Esophagus mucosa (tissue), 1 donor: ENCODE results near the gene POTEJ. TPM values are rescaled to one million over a fixed set of nuclear protein-coding genes. Genes with fewer than 3 reads are reported as not detected.
"Not testable (repeated sequence)": the region's sequence is repeated elsewhere in the genome, so short reads cannot be mapped to it uniquely, and the experiment has no call there.

Source experiments
- ATAC-seq: fragments of 200-7000 bp; cut with Tn5 transposase; one replicate; pipeline ENCODE4 v1.9.1; 2020
- total RNA-seq: library from RNA; stranded (reverse); gene quantifications from one replicate; pipeline ENCODE4 v1.2.4, GENCODE V29; 2023
- donor health status: DM: yes; HTN: yes; CAD: no.

Gene POTEJ
- total RNA-seq, result not detected

DNA sequence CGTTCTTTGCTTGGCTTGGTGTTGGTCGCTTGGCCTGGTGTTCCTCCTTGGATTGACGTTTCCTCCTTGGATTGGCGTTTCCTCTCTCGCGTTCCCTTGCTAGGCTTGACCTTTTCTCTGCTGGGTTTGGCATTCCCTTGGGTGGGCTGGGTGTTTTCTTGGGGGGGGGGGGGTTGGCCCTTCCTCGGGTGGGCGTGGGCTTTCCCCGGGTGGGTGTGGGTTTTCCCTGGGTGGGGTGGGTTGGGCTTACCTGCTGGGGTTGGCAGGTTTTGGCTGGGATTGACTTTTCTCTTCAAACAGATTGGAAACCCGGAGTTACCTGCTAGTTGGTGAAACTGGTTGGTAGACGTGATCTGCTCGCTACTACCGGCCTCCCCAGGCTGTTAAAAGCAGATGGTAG, at the start of gene POTEJ:
TSS of gene POTEJ (plus strand) at position 301 of the 400 bp plus-strand sequence. CDS start at position 394, 93 bp downstream.
- ATAC-seq, result not testable (repeated sequence)

DNA sequence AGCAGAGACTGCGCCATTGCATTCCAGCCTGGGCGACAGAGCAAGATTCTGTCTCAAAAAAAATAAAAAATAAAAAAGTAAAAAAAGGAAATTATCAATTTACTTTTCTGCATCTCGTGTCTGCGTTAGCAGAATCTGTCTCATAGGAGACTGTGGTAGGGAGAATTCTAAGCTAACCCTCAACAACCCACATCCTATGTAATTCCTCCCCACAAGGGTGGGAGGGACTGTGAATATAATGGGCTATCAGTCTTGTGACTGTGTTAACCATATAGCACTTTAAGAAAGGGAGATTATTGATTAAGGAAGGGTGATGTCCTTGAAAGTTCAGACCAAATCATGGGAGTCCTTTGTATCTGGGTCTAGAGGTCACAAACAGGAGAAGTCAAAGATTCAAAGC, 45.1 kb upstream of the POTEJ start:
- not testable (repeated sequence) for ATAC-seq

DNA sequence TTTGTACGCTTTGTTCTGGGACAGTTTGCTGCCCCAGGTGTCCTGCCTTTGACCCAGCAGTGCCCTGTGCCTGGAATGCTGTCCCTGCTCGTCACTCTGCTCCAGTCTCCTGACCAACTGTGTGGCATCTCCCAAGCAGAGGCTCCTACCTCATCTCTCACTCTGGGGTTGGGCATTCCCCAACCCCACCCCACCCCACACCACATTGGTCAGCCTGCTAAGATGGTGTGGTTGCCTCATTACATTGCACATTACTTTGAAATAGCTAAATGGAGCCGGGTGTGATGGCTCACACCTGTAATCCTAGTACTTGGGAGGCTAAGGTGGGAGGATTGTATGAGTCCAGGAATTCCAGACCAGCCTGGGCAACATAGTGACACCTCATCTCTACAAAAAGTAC, 39.3 kb upstream of the POTEJ start:
- not testable (repeated sequence) for ATAC-seq

DNA sequence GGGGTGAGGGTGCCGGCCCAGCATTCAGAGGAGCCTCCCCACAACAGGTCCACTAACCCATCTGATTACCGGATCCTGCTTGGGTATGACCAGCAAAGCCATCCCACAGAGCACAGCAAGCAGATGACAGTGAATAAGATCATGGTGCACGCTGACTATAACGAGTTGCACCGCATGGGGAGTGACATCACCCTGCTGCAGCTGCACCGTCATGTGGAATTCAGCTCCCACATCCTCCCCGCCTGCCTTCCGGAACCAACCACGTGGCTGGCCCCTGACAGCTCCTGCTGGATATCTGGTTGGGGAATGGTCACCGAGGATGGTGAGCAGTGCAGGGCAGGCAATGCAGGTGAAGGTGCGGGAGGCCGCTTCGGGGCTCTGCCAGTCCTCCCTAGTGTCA, 37.0 kb upstream of the POTEJ start:
- ATAC-seq, result not testable (repeated sequence)

DNA sequence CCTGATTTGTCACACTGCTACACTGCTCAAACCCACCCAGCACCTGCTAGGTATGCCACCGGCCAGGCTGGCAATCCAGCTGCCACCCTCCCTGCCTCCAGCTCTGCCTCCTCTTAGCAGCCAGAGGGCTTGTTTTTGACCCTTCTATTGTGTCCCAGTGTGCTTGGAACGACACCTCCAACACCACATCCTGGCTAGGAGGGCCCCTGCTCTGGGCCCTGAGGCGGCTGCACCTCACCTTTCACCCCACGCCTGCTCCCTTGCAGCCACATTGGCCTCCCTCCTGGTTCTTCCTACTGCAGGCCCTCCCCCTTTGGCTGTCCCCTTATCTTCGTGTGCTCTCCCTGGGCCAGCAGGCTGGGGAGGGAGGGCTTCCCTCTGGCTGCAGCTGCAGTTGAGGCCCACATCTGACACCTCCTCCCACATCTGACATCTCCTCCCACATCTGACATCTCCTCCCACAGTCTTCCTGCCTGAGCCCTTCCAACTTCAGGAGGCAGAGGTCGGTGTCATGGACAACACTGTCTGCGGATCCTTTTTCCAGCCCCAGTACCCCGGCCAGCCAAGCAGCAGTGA, 34.9 kb upstream of the POTEJ start:
- not testable (repeated sequence) for ATAC-seq

DNA sequence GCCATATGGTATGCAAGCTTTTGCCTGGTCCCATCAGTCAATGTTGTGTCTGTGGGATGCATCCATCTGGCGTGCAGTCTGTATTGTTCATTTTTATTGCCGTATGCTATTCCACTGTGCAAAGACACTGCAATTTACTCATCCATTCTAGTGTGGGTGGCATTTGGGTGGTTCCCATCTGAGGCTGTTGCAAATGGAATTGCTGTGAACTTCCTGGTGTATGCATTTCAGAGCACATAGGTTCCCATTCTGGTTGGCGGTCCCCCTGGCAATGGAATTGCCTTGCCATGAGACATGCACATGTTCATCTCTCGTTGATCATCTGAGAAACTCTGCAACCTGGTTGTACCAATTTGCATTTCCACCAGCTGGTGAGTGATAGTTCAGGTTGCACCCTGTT, 33.7 kb upstream of the POTEJ start:
- ATAC-seq, result not testable (repeated sequence)

DNA sequence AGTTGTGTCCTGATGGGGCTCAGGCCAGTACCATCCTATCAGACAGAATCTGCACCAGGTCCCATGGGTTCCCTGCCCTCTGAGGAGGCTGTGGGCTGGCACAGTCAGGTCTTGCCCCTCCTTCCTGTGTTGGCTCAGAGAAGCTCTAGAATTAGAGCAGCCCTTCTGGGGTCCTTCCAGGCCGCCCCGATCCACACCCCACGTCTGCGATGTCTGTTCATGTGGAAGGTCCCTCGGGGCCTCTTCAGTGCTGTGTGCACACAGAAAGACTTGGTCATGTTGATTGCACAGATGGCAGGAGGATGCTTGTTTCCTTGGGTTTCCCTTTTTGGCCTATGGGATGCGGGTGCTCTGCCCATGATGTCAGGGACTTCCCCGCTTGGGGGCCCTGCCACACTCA, 32.1 kb upstream of the POTEJ start:
- ATAC-seq, result not testable (repeated sequence)

DNA sequence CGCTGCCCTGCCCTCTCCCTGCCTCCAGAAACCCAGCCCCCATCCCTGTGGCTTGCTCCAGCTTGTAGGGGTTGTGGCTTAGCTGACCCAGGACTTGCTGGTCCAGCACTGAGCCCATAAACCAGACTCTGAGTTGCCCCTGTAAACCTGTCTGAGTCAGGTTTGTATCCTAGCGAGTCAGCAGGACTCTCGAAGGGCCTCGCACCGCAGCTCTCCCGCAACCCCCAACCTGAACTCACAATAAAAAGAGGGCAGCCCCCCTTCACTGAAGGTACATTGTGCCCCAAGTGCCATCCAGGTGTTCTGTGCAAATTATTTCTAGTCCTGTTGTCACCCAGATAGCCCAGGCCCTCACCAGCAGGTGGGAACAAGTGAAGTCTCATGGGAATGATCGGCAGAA, 29.7 kb upstream of the POTEJ start:
- not testable (repeated sequence) for ATAC-seq

DNA sequence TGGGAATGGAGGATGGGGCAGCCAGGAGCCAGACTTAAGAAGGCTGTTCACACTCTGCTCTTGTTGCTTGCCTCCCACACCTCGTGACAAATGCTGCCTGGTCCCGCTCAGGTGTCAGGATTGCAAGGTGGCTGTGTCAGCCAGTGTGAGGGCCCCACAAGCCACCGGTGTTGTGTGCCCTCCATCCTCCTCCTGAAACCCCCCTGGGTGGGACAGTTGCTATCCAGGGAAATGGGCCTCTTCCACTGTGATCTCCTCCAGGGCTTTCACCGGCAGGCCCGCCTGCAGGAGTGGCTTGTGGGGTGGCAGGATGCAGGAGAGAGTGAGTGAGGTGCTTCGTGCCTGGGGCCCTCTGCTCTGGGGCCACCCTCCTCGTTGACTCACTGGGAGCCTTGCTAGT, 28.3 kb upstream of the POTEJ start:
- ATAC-seq, result not testable (repeated sequence)

DNA sequence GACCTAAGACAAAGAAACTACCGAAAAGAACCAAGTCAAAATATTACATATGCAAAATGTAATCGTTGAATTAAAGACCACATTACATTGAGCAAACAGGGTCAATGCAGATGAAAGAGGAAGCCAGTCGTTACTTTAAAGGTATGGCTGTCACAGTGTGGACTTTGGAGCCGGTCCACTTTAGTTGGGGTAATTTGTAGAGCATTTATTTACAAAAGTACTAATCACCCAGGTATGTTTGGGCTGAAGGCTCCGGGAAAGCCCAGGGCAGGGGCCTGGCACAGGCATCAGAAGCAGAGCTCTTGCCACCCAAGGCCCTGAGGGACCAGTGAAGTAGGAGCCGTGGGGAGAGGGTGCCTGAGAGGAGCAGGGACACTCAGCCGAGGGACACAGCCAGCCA, 27.7 kb upstream of the POTEJ start:
- not testable (repeated sequence) for ATAC-seq

DNA sequence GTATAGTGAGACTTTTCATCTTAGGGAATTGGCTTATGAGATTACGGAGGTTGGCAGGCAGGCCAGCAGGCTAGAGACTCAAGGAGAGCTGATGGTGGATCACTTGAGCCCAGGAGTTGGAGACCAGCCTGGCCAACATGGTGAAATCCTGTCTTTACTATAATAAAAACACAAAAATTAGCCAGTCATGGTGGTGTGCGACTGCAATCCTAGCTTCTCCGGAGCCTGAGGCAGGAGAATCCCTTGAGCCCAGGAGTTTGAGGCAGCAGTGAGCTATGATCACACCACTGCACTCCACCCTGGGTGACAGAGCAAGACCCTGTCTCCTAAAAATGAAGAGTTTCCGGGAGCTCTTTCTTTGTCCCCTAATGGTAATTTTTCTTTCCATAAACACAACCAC, 26.5 kb upstream of the POTEJ start:
- not testable (repeated sequence) for ATAC-seq

DNA sequence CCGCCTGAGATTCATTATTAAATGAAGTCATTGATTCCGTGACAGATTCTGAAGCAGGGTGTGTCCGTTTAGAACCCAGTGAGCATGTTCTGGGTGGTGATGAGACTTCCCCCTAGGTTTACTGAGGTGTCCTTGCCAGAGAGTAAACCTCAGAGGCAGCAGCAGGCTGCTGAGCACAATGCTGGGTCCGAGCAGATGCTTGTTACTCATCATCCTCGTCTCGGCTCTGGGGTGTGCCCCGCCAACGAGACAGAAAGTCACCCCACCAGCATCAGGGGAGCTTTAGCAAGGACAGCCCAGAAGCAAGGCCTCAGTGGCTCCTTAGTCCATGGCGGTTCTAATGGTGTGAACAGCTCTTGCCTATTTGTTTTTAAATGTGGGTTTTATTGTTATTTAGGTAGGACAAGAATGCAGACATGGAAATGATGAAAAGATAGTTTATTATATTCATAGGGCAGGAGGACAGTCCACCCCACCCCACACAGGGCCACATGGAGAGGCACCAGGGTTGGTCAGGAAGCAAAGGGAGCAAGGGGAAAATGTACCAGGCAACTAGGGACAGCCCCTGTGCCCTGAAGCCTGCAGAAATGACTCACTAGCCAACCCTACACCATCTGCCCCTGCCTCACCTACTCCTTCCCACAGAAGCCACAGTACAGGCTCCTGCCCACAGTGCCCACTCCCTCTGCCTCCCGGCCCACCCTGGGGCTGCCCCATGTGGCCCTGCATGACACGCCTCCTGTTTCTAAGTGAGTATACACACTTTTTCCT, 22.4 kb upstream of the POTEJ start:
- ATAC-seq, result peak; percentile 34

DNA sequence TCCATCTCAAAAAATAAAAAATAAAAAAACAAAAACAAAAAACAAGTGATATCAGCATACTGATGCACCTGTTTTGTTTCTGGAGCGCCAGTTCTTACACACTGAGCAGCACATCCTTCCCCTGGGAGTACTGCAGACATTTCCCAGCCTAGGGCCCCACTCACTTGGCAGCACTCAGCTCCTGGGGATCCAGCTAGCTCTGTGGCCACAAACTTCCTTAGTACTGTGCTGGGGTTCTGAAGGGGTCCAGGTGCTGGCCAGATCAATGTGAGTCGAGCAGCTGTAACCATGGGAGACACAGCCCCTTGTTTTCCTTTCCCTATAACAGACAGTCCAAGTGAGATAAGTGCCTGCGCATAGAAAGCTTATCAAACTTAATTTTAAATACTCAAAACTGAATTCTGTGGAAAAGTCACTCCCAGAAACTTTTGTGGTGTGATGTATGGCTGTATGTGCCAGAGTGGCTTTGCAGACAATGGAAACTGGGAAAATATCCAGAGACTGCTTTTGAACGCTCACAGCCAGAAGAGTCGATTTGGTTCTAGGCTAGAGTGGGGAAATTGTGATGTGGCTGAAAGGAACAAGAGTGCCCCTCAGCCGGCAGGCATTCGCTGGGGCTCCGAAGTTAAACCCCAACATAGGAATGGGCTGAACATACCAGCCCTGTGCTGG, 20.9 kb upstream of the POTEJ start:
- ATAC-seq, result not testable (repeated sequence)

DNA sequence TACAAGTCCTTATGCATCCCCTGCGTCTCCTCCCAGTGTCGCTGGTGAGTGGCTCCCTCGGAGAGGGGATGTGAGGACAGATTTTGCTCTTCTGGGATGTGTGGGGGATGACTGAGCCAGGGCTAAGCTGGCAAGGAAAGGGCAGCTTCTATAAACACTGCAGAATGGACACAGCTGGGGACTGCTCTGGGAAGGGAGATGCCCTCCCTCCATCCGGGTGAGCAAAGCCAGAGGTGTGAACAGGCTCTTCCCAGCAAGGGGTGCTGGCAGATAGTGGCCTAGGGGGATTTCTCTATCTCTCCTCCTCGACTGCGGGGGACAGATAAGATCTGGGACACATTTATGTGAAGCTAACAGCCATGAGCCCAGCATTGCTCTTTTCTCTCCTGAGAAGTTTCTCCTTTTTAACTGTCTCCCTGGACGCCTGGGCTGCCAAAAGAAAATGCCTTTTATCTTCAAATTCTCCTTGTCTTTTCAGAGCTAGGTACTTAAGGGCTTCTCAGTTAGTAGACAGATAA, 20.3 kb upstream of the POTEJ start:
- not testable (repeated sequence) for ATAC-seq

DNA sequence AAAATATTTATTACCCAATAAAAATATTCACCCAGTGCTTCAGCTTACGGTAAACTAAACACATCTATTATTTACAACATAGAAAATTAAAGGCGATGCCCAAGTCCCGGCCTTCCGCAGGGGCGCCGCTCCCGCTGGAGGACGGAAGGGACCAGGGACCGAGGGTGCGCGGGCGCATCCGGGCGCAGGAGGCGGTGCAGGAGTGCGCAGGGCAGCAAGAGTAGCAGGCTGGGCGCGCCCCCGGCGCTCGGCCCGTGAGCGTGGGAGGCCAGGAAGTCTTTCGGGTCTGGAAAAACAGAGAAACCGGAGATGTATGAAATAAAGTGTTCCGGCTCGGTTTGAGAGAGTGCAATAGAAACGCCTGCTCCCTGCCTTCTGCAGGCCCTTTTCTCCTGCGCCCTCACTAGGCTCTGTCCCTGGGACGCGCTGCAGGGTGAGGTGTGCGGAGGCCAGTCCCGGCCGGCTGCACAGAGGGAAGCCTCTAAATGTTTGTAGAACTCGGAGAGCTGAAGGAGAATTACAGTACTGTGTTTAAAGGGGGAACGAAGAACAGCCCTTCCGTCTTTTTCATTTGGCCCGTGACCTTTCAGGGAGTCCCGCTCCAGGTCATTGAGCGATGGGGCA, 18.3 kb upstream of the POTEJ start:
- not testable (repeated sequence) for ATAC-seq

DNA sequence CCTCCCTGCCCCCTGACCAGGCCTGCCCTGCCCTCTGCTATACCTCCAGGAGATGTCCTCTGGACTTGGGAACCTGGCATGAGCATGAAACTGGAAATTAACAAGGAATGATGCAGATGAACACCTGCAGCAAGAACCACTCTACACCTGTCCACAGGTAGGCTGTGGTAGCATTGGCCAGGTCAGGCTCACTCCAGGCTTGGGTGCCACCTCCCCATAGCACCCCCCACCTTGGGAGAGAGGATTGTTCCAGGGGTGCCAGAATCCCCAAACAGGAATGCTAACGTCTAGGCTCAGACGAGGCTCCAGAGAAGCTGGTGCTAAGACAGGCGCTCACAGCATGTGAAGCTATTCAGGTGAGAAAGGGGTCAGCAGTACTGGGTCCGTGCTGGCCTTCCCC, 17.2 kb upstream of the POTEJ start:
- ATAC-seq, result peak; percentile 31

DNA sequence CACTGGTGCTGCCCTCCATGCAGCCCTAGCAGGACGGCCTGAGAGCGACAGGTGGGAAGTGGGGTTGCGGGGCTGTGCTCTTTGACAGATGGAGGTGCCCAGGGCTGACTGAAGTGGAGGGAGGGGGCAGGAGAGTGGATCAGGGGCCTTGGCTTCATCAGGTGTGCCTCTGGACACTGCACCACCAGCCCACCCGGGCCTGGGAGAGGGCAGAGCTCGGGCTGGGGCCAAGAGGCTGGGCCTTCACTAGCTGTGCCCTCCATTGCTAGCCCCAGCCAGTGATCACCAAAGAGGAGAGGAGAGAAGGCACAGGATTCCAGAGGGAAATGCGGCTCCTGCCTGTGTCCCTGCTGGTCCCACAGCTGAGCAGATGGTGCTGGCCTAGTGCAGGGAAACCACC, 14.5 kb upstream of the POTEJ start:
- ATAC-seq, result not testable (repeated sequence)

DNA sequence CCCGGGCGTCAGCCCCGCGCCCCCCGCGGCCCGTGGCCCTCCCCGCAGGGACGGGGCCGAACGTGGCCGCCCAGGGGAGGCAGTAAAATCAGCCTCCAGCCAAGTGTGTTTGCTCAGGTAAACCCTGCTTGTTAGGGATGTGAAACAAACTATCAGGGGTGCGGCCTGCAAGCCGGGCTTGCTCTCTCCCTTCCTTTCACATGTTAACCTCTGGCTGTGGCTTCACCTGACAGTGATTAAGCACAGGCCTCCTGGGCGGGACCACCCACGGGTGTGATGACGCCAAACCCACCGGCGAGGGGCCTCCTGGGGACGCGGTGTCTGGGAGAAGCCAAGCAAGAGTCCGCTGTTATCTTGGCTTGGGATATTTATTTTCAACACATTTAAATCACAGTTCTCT, 13.2 kb upstream of the POTEJ start:
- not testable (repeated sequence) for ATAC-seq

DNA sequence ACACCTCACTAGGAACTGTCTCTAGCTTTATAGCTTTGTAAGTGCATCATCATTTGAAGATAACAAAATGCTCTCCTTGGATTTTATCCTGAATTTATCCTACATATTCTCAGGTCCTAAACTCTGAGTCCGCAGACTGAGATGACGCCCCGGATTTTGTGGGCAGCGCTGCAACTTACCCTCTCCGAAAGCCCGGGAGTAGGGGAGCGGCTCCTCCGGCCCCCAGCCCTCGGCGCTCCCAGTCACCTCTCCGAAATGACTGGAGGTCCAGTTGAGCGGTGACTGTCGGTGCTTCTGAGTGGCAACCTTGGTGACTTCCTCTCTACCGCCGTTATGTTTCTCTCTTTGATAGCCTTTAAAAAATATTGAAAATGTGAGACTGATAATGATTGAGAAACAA, 12.8 kb upstream of the POTEJ start:
- ATAC-seq, result not testable (repeated sequence)

DNA sequence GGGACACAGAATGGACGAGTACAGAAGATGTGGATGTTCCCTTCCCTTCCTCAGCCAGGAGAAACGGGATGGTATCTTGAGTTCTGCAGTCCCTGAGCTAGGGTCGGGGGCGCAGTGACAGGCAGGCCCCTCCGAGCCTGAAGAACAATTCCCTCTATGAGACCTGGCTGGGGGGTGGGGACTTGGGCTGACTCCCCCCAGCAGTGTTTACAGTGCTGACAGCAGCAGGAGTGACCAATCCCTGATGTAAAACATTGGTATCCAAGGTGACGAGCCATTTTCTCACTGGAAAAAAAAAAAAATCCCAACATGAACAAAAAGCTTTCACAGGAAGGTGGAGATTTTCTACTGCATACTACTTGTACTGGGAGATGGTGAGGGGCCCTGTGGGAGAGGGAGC, 11.8 kb upstream of the POTEJ start, which contains the start of gene CFC1:
TSS of gene CFC1 (minus strand) at position 183 of the 400 bp plus-strand sequence. CDS start 288 bp downstream, outside the sequence.
- not testable (repeated sequence) for ATAC-seq

DNA sequence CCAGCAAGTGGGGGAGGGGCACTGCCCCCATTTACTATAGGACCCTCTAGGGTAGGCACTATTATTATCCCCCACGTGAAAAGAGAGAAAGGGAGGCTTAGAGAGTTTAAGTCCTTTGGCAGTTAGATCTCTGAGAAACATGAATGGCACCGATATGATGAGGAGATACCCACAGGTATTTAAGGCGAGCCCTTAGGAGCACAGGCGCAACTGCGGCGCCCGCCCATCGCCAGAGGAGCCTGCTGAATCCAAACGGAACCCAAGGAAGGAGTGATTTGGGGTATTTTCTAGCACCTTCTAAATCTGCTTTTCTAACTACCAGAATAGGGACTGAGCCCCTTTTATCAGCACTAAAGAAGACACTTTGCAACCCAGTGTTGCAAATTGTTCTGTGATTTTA, 11.3 kb upstream of the POTEJ start:
- not testable (repeated sequence) for ATAC-seq

DNA sequence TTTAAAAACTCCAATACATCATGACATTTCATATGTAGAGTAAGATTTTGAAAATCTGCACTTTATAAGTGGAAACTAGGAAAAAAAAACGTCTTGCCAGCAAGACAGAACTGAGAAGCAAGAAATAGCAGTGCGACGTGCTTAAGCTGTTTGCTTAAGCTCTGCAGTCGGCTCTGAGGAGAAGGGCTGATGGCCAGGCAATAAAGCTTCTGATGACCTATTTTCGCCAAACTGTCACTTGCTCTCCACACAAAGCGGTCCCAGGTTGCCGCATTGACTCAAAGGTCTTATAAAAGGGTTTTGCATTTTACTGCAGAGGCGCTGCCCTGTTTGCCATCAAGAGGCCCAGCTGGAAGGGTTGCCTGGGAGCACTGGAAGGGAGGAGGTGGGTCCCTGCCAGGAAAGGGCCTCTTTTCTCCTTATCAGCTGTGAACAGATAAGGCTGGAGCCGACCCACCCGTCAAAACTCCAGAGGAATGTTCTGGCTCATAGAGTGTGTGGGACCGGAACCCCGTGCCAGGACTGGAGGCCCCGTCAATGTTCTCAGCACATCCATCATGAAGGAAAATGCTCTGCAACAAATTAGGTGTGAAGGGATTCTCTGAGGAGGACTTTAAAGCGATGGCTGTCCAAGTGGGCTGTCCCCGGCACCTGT, 9.5 kb upstream of the POTEJ start:
- not testable (repeated sequence) for ATAC-seq
